Gastrocnemius medialis (tissue), 4 donors: Measurements from ENCODE around the gene ADAMTS14. TPM values are rescaled to one million over a fixed set of nuclear protein-coding genes. Genes with fewer than 3 reads are reported as not detected.

Experiments
- ATAC-seq, 2 donors: fragments of 150-250 bp; one replicate each; pipeline ENCODE4 v1.9.1; 2016
- DNase-seq, 2 donors: peaks; one replicate each; pipeline ENCODE4 v3.0.0-alpha.2; 2019
- H3K27ac ChIP-seq, 4 donors: fragments of 200-600 bp; sonication (generic); 1 replicate in 1 of 4; 2 replicates in 3 of 4; pipeline ENCODE4 v1.5.1; 2016 to 2018; ENCODE audit warnings: mild to moderate bottlenecking in 2 of 4, moderate library complexity in 1 of 4
- H3K27me3 ChIP-seq, 3 donors: fragments of 200-600 bp; sonication (generic) in 2 of 3; 1 replicate in 1 of 3; 2 replicates in 2 of 3; pipeline versions ENCODE4 v1.5.1 to v1.6.0; 2016 to 2019; ENCODE audit warnings: mild to moderate bottlenecking in 1 of 3, moderate library complexity in 1 of 3
- H3K36me3 ChIP-seq, 2 donors: fragments of 200-600 bp; sonication (generic) in 1 of 2; one replicate each; pipeline ENCODE4 v1.5.1; 2017 to 2018
- H3K4me1 ChIP-seq, 2 donors: fragments of 200-600 bp; sonication (generic) in 1 of 2; one replicate each; pipeline ENCODE4 v1.5.1; 2016 to 2017; ENCODE audit warnings: mild to moderate bottlenecking in 2 of 2
- H3K4me3 ChIP-seq, 4 donors: fragments of 200-600 bp; sonication (generic) in 3 of 4; 1 replicate in 1 of 4; 2 replicates in 3 of 4; pipeline ENCODE4 v1.5.1; 2016 to 2019; ENCODE audit warnings: mild to moderate bottlenecking in 2 of 4
- H3K9me3 ChIP-seq, 3 donors: fragments of 200-600 bp; sonication (generic) in 2 of 3; 1 replicate in 1 of 3; 2 replicates in 2 of 3; pipeline ENCODE4 v1.5.1; 2016 to 2019
- POLR2A ChIP-seq, 2 donors: fragments of 450-650 bp; IDR thresholded peaks; one replicate each; pipeline ENCODE4 v1.6.1; 2017; ENCODE audit warnings: antibody characterized with exemption in 2 of 2, mild to moderate bottlenecking in 2 of 2, moderate library complexity in 2 of 2
- in situ Hi-C, 4 donors: fragments of 200-750 bp; cut with MboI; loops; one replicate each; pipeline versions ENCODE4 v1.15.0 to v1.8.0; 2017; ENCODE audit warnings: low sequenced_read_pairs in 4 of 4
- intact Hi-C: fragments of 100-400 bp; cut with DNase I; formaldehyde crosslinking; loops from one replicate; pipeline ENCODE4 v1.15.1; 2023; ENCODE audit warnings: low total_unique reads
- total RNA-seq, 4 donors: library from RNA; depleted of rRNA; stranded (reverse); fragments of >200 nt; gene quantifications; one replicate each; pipeline versions ENCODE4 v1.1.0 to v1.2.3, GENCODE V29; 2016
- TF ChIP-seq, protein P1 (sequence below), 5 experiments: fragments of 450-650 bp in 3 of 5; fragments of 200-600 bp in 2 of 5; sonication (generic) in 2 of 5; IDR thresholded peaks in 4 of 5; conservative IDR thresholded peaks in 1 of 5; 1 replicate in 4 of 5; 2 replicates in 1 of 5; pipeline ENCODE4 v1.5.1; 2016 to 2019; ENCODE audit warnings: antibody characterized with exemption in 5 of 5, mild to moderate bottlenecking in 3 of 5, moderate library complexity in 3 of 5

Gene ADAMTS14
- total RNA-seq, 4 donors from 2014 or later: 0.10 TPM; not detected in 3

- Histone ChIP-seq H3K36me3 (no peaks in the 10 kb centered on the region), H3K27ac (no peak overlapping the region), H3K4me1 (no peaks in the 10 kb centered on the region), H3K9me3 (no peaks in the 10 kb centered on the region), H3K27me3 (no peaks in the 10 kb centered on the region), H3K4me3 (no peak overlapping the region)
- ATAC-seq (no peak), DNase-seq (no peak)
- in situ Hi-C loops (no loop called here), intact Hi-C loops (no loop called here)
- no peak for TF ChIP-seq POLR2A (IDR thresholded peaks at IDR 0.05)
- TF ChIP-seq, protein P1, sequence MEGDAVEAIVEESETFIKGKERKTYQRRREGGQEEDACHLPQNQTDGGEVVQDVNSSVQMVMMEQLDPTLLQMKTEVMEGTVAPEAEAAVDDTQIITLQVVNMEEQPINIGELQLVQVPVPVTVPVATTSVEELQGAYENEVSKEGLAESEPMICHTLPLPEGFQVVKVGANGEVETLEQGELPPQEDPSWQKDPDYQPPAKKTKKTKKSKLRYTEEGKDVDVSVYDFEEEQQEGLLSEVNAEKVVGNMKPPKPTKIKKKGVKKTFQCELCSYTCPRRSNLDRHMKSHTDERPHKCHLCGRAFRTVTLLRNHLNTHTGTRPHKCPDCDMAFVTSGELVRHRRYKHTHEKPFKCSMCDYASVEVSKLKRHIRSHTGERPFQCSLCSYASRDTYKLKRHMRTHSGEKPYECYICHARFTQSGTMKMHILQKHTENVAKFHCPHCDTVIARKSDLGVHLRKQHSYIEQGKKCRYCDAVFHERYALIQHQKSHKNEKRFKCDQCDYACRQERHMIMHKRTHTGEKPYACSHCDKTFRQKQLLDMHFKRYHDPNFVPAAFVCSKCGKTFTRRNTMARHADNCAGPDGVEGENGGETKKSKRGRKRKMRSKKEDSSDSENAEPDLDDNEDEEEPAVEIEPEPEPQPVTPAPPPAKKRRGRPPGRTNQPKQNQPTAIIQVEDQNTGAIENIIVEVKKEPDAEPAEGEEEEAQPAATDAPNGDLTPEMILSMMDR (IDR thresholded peaks at IDR 0.05 in 4 of 5, conservative IDR thresholded peaks at IDR 0.05 in 1 of 5): no peak
These were observed 43.8 kb downstream of the ADAMTS14 start for GRCh38 chr10:70715853-70716795.

GRCh38 chr10:70722820-70723424 lies 50.6 kb downstream of the ADAMTS14 start:
- Histone ChIP-seq H3K4me1 (no peaks in the 10 kb centered on the region), H3K9me3 (no peaks in the 10 kb centered on the region), H3K4me3 (no peak overlapping the region), H3K36me3 (no peaks in the 10 kb centered on the region), H3K27me3 (no peaks in the 10 kb centered on the region), H3K27ac (no peak overlapping the region)
- TF ChIP-seq, protein P1 (IDR thresholded peaks at IDR 0.05 in 4 of 5, conservative IDR thresholded peaks at IDR 0.05 in 1 of 5): no peak
- intact Hi-C loops: no loop called here
- ATAC-seq: no peak
- DNase-seq: no peak
- in situ Hi-C loops: no loop called here

GRCh38 chr10:70723771-70724170 lies 51.5 kb downstream of the ADAMTS14 start:
- Histone ChIP-seq H3K36me3 (no peaks in the 10 kb centered on the region), H3K27me3 (no peaks in the 10 kb centered on the region), H3K4me1 (no peaks in the 10 kb centered on the region), H3K9me3 (no peaks in the 10 kb centered on the region), H3K4me3 (no peak overlapping the region), H3K27ac (no peak overlapping the region)
- intact Hi-C loops (no loop called here), in situ Hi-C loops (no loop called here)
- DNase-seq (no peak), ATAC-seq (no peak)
- TF ChIP-seq, protein P1 (IDR thresholded peaks at IDR 0.05 in 4 of 5, conservative IDR thresholded peaks at IDR 0.05 in 1 of 5): no peak
- no peak for TF ChIP-seq POLR2A (IDR thresholded peaks at IDR 0.05)

DNA sequence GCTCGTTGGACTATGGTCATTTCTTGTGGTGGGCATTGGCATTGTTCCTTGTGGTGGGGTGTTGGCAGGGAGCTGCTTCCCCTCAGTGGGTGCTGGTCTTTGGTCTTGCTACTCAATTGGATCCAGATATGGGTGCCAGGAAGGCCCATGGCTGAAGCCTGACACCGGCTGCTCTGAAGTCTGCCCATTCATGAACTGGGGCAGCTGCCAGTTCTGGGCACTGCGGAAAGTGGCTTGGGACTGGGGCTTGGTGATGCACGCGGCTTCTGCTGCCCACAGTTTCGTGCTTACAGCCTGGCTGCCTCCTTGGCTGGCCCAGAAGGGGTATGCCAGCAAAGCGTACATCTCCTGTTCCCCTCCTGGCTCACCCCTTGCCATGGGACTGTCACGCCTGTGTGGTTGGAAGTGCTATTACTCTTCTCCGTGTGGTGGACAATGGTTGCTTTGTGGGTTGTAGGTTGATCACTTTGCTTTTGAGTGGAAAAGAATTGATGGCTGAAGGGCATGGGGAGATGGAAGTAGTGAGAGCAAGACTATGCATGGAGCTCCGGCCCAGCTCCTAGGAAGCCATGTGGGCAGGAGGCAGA lies 54.7 kb downstream of the ADAMTS14 start:
- TF ChIP-seq, protein P1 (IDR thresholded peaks at IDR 0.05 in 4 of 5, conservative IDR thresholded peaks at IDR 0.05 in 1 of 5): no peak
- no peak for TF ChIP-seq POLR2A (IDR thresholded peaks at IDR 0.05)
- Histone ChIP-seq H3K4me3 (no peak overlapping the region), H3K27me3 (no peaks in the 10 kb centered on the region), H3K36me3 (no peaks in the 10 kb centered on the region), H3K4me1 (no peaks in the 10 kb centered on the region), H3K27ac (no peak overlapping the region), H3K9me3 (no peaks in the 10 kb centered on the region)
- in situ Hi-C loops (no loop called here), intact Hi-C loops (no loop called here)
- DNase-seq: no peak
- no peak for ATAC-seq
